ENCODE data around the gene ENAM. TPM values are rescaled to one million over a fixed set of nuclear protein-coding genes. Genes with fewer than 3 reads are reported as not detected.
"Not testable (repeated sequence)": the region's sequence is repeated elsewhere in the genome, so short reads cannot be mapped to it uniquely, and the experiment has no call there.

The ENAM gene
- total RNA-seq, 4 donors from 2014 or later = 0.24 to 0.83 TPM; not detected in 2

- TF ChIP-seq POLR2A (IDR thresholded peaks at IDR 0.05) (no peak), CTCF (IDR thresholded peaks at IDR 0.05) (no peak)
These were observed 5.9 kb downstream of the ENAM start for GRCh38 chr4:70634482-70634881.

DNA sequence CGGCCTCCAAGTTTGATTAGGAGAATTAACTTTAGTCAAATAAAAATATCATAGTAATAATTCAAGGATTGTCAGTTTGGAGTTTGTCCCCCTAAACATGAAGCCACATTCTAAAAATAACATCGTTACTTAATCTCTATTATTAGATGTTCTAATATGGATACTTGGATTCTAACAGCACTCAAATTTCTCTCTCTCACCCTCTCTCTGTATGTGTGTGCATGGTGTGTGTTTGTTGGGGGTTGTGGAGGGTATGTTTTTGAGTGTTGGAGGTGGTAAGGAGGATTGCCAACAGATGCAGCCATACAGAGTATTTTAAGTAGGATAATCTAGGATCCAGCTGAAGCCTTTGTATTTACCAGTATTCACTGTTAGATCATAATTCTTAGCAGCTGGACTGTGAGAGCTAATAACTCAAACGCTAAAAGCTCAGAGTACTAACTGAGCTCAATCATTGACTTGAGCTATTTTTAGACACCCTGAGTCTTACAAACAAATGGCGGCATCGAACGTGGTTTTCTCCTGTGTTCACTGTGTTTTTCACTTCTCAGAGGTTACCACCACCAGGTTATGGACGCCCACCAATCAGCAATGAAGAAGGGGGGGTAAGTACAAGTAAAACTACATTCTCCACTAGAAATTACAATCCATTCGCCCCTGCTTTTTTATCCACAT lies 8.8 kb downstream of the ENAM start:
- Histone ChIP-seq H3K9me3 (no peaks in the 10 kb centered on the region), H3K4me3 (no peak overlapping the region), H3K27me3 (no peaks in the 10 kb centered on the region), H3K4me1 (no peaks in the 10 kb centered on the region), H3K36me3 (no peaks in the 10 kb centered on the region), H3K27ac (peak overlapping the region; percentile 46 to 56)
- no peak for TF ChIP-seq CTCF (IDR thresholded peaks at IDR 0.05)
- intact Hi-C loops (cut with DNase I; ENCODE audit: low total_unique reads) = no loop called here
- DNase-seq = no peak

More at GRCh38 chr4:70634482-70634881, 5.9 kb downstream of the ENAM start:
- no peak overlapping the region for H3K27ac ChIP-seq
- no peaks in the 10 kb centered on the region for H3K27me3 ChIP-seq
- H3K4me3 ChIP-seq = no peak overlapping the region
- no peaks in the 10 kb centered on the region for H3K4me1 ChIP-seq
- intact Hi-C loops (cut with DNase I; ENCODE audit: low total_unique reads) = no loop called here
- H3K36me3 ChIP-seq = no peaks in the 10 kb centered on the region
- no peaks in the 10 kb centered on the region for H3K9me3 ChIP-seq
- no peak for DNase-seq

GRCh38 chr4:70640192-70640591 lies 11.6 kb downstream of the ENAM start:
- TF ChIP-seq CTCF (IDR thresholded peaks at IDR 0.05) = no peak
- TF ChIP-seq POLR2A (IDR thresholded peaks at IDR 0.05) = no peak
- intact Hi-C loops (cut with DNase I; ENCODE audit: low total_unique reads) = no loop called here

GRCh38 chr4:70650741-70651140 lies 22.2 kb downstream of the ENAM start:
- not testable (repeated sequence) for H3K36me3 ChIP-seq, DNase-seq, H3K4me3 ChIP-seq, H3K27me3 ChIP-seq, H3K9me3 ChIP-seq, H3K27ac ChIP-seq, H3K4me1 ChIP-seq
- intact Hi-C loops (cut with DNase I; ENCODE audit: low total_unique reads) = loop anchor here (10.0 kb wide), 1 partner anchor 364 kb away; no protein-coding TSS in a partner anchor

More at GRCh38 chr4:70640192-70640591, 11.6 kb downstream of the ENAM start:
- H3K27me3 ChIP-seq = no peaks in the 10 kb centered on the region
- H3K27ac ChIP-seq = no peak overlapping the region
- no peaks in the 10 kb centered on the region for H3K36me3 ChIP-seq
- no peak for DNase-seq
- no peaks in the 10 kb centered on the region for H3K9me3 ChIP-seq
- no peaks in the 10 kb centered on the region for H3K4me1 ChIP-seq
- no peak overlapping the region for H3K4me3 ChIP-seq

GRCh38 chr4:70651864-70652506 lies 23.4 kb downstream of the ENAM start:
- no peaks in the 10 kb centered on the region for H3K27me3 ChIP-seq
- DNase-seq = no peak
- H3K4me1 ChIP-seq = no peaks in the 10 kb centered on the region
- no peaks in the 10 kb centered on the region for H3K36me3 ChIP-seq
- intact Hi-C loops (cut with DNase I; ENCODE audit: low total_unique reads) = loop anchor here (10.0 kb wide), 1 partner anchor 363 kb away; no protein-coding TSS in a partner anchor
- H3K4me3 ChIP-seq = no peak overlapping the region
- no peak for TF ChIP-seq POLR2A (IDR thresholded peaks at IDR 0.05)
- TF ChIP-seq CTCF (IDR thresholded peaks at IDR 0.05) = peak; percentile 42 to 62 (median 59)
- H3K27ac ChIP-seq = no peak overlapping the region
- H3K9me3 ChIP-seq = no peaks in the 10 kb centered on the region
